GM13977 (cell line): ENCODE results near the gene CMTM4.
"Not testable (repeated sequence)": the region's sequence is repeated elsewhere in the genome, so short reads cannot be mapped to it uniquely, and the experiment has no call there.

ENCODE experiments used
- DNase-seq: peaks from one replicate; pipeline ENCODE4 v3.0.0; 2012; ENCODE audit warnings: low spot score
- CTCF ChIP-seq: IDR thresholded peaks from 2 replicates; pipeline ENCODE4 v1.5.1; 2012; ENCODE audit warnings: mild to moderate bottlenecking, control low read depth; ENCODE audit not compliant: insufficient read depth; ENCODE audit errors: extremely low read depth, missing control alignments
- in situ Hi-C: fragments of 300-500 bp; cut with MboI; formaldehyde crosslinking; loops from one replicate; pipeline ENCODE4 v1.12.0; 2022; ENCODE audit warnings: low sequenced_read_pairs, low pct_unique_long_range_greater_than_20kb, mixed read lengths, inconsistent platforms; ENCODE audit not compliant: unreplicated experiment

Gene CMTM4

GRCh38 chr16:66612422-66612821, 84.1 kb downstream of the CMTM4 start:
- no peak for DNase-seq
- in situ Hi-C loops = no loop called here
- TF ChIP-seq CTCF = no peak

GRCh38 chr16:66611911-66612310, 84.6 kb downstream of the CMTM4 start:
- in situ Hi-C loops, DNase-seq: not testable (repeated sequence)

- TF ChIP-seq CTCF = no peak
- DNase-seq = no peak
- in situ Hi-C loops = no loop called here
These were observed 86.3 kb downstream of the CMTM4 start for GRCh38 chr16:66610111-66610820.

DNA sequence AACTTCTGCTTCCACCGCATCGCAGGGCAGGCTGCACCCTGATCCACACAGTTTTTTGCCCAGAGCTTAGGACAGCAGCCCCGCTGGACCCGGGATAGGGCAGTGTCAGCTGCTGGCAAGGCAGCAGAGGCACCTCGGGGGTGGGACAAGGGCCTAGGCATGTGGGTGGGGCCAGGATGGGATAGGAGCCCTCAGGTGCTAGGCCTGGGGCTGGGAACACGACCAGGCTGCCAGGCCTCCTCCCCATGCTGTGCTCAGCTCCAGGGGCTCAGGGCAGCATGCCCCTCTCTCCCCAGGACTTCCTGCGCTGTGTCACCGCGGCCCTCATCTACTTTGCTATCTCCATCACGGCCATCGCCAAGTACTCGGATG, 87.4 kb downstream of the CMTM4 start:
- no peak for DNase-seq
- TF ChIP-seq CTCF = no peak
- in situ Hi-C loops = no loop called here

- DNase-seq = peak; percentile 88
- peak; percentile 90 for TF ChIP-seq CTCF
- in situ Hi-C loops = no loop called here
These were observed 88.1 kb downstream of the CMTM4 start for GRCh38 chr16:66608241-66609138.

- in situ Hi-C loops = no loop called here
These were observed 90.4 kb downstream of the CMTM4 start for GRCh38 chr16:66605979-66606751.

More at GRCh38 chr16:66605979-66606751, 90.4 kb downstream of the CMTM4 start:
- no peak for TF ChIP-seq CTCF
- peak; percentile 74 for DNase-seq
